CD4-positive, alpha-beta T cell treated with Interleukin-21 for 1 hour (primary cell): Measurements from ENCODE around the gene RSL1D1.
"Not testable (repeated sequence)": the region's sequence is repeated elsewhere in the genome, so short reads cannot be mapped to it uniquely, and the experiment has no call there.

Experiments used
- DNase-seq: peaks from one replicate; pipeline ENCODE4 v3.0.0-alpha.2; 2020

The RSL1D1 gene

GRCh38 chr16:11843206-11843605, 8.1 kb downstream of the RSL1D1 start:
- DNase-seq: no peak

GRCh38 chr16:11841026-11841425, 10.3 kb downstream of the RSL1D1 start:
- no peak for DNase-seq

- no peak for DNase-seq
These were observed 14.6 kb downstream of the RSL1D1 start for GRCh38 chr16:11836650-11837244.

DNA sequence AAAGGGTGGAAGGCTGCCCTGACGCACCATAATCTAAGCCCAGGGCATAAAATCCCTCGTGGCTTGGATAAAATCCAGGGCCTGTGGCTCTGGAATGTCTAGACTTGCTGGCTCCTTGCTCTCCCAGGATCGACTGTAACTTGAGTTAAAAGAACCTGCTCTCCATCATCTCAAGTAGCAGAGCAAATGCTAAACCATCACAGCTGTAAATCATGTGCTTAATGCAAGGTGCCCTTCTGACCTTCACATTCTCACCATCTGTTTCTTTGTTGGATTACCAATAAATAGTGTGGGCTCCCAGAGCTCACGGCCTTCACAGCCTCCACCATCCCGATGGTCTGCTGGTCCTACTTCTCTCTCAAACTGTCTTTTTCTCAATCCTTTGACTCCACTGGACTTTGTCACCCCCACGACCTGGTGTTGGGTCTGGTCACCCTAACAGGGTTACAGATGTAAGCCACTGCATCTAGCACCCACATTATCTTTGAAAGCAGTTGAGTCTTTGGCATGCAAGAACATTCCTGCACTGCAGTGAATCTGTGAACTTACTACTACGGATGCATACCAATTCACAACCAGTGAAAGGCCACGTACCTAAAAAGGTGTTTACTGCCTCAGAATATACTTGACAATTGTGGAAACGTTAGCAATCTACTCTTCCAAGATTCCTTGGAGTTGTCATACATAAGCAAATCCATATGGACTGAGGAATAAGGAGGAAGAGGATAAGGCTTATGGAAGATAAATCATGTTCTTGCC, 15.3 kb downstream of the RSL1D1 start:
- no peak for DNase-seq

DNA sequence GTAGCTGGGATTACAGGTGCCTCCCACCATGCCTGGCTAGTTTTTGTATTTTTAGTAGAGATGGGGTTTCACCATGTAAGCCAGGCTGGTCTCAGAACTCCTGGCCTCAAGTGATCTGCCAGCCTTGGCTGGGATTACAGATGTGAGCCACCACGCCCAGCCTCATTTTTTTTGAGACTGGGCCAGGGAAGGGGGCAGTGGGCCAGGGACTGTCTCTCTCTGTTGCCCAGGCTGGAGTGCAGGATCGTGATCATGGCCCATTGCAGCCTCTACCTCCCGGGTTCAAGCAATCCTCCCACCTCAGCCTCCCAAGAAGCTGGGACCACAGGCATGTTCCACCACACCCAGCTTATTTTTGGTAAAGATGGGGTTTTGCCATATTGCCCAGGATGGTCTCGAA, 16.0 kb downstream of the RSL1D1 start:
- DNase-seq: no peak

GRCh38 chr16:11833951-11834695, 17.2 kb downstream of the RSL1D1 start:
- DNase-seq: no peak

DNA sequence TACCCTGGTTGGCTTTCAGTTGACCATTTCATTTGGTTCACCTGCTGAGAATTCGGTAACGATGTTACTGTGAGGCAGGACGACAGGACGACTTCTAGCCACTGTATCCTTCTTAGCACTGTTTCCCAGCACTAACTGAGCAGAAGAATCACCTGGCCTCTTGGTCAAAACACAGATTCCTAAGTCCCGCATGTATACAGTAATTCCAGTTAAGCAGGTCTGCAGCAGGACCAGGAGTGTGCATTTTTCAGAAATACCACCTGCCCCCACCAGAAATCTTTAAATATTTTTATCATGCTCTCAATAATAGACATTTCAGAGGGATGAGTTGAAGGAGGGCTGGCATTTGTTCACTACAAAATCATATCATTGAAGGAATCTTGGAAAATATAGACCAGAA, 22.6 kb downstream of the RSL1D1 start:
- DNase-seq: no peak

DNA sequence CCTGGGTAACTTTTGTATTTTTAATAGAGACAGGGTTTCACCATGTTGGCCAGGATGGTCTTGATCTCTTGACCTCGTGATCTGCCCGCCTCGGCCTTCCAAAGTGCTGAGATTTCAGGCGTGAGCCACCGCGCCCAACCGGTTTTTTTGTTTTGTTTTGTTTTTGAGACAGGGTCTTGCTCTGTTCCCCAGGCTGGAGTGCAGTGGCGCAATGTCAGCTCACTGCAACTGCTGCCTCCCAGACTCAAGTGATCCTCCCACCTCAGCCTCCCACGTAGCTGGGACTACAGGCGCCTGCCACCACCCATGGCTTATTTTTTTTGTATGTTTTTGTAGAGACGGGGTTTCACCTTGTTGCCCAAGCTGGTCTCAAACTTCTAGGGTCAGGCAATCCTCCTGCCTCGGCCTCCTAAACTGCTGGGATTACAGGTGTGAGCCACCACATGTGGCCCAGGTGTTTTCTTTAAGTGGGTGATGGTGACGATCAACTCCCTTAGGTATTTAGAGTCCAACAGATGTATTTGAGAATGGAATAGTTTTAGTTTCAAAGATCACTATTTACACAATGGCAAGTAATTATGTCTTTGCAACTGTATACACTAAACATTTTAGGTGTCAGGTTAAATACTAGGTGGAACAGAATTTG, 25.7 kb downstream of the RSL1D1 start:
- not testable (repeated sequence) for DNase-seq

DNA sequence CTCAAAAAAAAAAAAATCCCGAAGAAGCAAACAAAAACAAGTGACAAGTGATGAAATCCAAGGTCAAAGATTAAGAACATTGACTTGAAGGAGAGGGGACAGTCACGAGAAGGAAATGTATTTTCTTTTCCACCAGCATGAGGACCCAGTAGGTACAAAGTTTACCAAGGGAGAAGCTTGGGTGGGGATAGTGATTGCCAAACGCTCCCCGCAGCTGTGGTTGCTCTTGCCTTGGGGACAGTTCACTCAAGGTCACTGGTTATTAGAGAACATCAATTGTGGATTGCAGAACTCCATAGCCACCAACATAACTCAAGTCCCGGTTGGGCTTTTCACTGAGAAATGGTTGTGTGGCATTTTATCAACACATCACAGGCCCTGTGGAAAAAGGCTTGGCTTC, 27.0 kb downstream of the RSL1D1 start:
- no peak for DNase-seq

GRCh38 chr16:11823645-11824044, 27.7 kb downstream of the RSL1D1 start:
- DNase-seq: not testable (repeated sequence)

DNA sequence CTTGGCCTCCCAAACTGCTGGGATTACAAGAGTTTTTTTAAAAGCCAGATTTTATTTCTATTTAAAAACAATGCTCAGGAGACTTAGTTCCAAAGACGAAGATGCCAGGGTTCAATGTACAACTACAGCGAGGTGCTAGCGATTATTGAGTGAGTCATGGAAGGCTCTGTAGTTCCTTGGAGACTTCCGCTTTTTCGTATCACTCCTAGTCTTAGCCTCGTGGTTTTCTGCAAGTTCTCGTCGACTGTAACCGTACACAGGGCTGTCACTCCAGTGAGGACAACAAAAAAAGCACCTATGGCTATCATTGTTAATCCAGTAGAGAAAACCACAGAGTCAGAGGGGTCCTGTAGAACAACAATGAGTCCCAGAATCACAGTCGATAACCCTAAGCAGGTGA, 31.5 kb downstream of the RSL1D1 start:
- no peak for DNase-seq

- DNase-seq: not testable (repeated sequence)
These were observed 32.4 kb downstream of the RSL1D1 start for GRCh38 chr16:11818970-11819369.

GRCh38 chr16:11816123-11816522, 35.2 kb downstream of the RSL1D1 start:
- no peak for DNase-seq

DNA sequence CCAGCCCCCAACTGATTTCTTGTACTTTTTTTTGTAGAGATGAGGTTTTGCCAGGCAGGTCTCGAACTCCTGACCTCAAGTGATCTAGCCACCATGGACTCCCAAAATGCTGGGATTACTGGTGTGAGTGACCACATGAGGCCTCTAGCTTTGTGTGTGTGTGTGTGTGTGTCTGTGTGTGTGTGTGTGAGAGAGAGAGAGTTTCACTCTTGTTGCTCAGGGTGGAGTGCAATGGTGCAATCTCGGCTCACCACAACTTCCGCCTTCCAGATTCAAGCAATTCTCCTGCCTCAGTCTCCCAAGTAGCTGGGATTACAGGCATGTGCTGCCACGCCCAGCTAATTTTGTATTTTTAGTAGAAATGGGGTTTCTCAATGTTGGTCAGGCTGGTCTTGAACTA, 36.5 kb downstream of the RSL1D1 start:
- DNase-seq: not testable (repeated sequence)

- DNase-seq: no peak
These were observed 44.6 kb downstream of the RSL1D1 start for GRCh38 chr16:11806721-11807120.

GRCh38 chr16:11805556-11805955, 45.8 kb downstream of the RSL1D1 start:
- no peak for DNase-seq

DNA sequence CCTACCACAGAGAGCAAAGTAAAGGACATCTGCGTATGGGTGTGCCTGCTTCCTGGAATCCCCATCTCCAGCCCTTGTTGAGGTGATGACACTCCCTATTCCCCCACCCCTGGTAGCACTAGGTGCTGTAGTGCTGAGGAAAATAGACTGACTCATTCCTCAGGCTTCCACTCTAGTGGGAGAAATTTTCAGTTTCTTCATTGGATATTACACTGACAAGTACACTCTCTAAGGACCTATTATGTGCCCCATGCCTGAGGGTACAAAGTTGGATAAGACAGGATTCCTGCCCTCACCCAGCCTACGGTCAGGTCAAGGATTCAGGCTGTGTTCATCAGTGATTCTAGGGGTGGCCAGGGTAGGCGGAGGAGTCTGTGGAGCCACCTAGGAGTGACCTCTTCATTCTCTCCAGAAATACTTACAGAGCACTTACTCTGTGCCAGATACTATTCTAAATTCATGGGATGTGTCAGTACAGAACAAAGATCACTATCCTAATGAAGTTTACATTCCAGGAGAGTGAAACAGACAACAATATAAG, 49.8 kb downstream of the RSL1D1 start:
- DNase-seq: no peak

- DNase-seq: no peak
These were observed 51.0 kb downstream of the RSL1D1 start for GRCh38 chr16:11800382-11800718.

DNA sequence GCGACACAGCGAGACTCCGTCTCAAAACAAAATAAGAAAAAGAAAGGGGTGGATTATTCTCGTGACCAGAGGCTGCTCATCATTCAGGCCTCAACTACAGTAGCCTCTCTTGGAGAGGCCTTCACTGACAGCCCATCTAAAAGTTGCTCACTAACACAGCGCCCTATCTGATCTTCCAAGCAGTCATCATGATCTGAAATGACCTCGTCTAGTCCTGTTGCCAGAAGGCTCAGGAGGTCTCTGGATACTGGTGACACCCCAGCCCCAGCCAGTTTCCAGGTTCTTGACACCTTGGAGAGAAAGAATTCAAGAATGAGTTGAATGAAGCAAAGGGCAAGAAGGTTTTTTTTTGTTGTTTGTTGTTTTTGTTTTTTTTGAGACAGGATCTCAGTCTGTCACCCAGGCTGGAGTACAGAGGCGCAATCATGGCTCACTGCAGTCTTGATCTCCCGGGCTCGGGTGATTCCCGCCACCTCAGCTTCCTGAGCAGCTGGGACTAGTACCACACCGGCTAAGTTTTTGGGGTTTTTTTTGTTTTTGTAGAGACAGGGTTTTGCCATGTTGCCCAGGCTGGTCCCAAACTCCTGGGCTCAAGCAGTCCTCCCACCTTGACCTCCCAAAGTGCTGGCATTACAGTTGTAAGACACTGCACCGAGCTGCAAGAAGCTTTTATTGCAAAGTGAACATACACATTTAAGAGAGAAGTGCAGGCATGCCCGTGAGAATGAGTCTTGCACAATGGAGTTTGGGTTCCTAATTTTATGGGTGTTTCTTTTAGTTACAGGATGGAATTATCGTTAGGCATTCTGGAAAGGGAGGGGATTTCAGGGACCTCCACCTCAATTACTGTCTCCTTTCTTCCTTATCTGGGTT, 51.6 kb downstream of the RSL1D1 start:
- peak; percentile 51 for DNase-seq

DNA sequence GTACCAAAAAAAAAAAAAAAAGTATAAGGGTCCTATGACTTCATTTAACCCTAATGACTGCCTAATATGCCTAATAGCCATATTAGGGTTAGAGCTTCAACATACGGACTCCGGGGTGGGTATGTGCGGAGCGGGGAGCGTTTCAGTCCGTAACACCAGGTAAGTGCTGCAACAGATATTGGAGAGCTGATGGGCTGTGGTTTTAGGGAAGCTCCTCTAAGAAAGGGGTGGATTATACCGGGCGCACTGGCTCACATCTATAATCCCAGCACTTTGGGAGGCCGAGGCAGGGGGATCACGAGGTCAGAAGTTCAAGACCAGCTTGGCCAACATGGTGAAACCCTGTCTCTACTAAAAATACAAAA, 52.3 kb downstream of the RSL1D1 start:
- no peak for DNase-seq

- DNase-seq: peak; percentile 44
These were observed 53.4 kb downstream of the RSL1D1 start for GRCh38 chr16:11797957-11798299.

GRCh38 chr16:11797166-11797956, 54.0 kb downstream of the RSL1D1 start, which contains the start of gene ZC3H7A:
ZC3H7A (minus strand) TSS chr16:11797258; CDS start chr16:11782354, 14,904 bp downstream.
- DNase-seq: peak; percentile 95
